SK-N-DZ (cell line): ENCODE results near the gene RBPJ.
A peak's percentile ranks its signal among the peaks of the same experiment; 100 is the strongest.
"Not testable (repeated sequence)": the region's sequence is repeated elsewhere in the genome, so short reads cannot be mapped to it uniquely, and the experiment has no call there.

Source experiments
- DNase-seq: peaks from one replicate; pipeline ENCODE4 v3.0.0-alpha.2; 2015; ENCODE audit warnings: low spot score

Gene RBPJ

GRCh38 chr4:26342328-26343037, 21.7 kb downstream of the RBPJ start:
- no peak for DNase-seq

- no peak for DNase-seq
Measured at GRCh38 chr4:26343038-26343398, 22.2 kb downstream of the RBPJ start.

- no peak for DNase-seq
Measured at GRCh38 chr4:26344901-26345564, 24.2 kb downstream of the RBPJ start.

GRCh38 chr4:26345565-26345938, 24.7 kb downstream of the RBPJ start:
- no peak for DNase-seq

- peak; percentile 82 for DNase-seq
Measured at GRCh38 chr4:26346203-26346620, 25.4 kb downstream of the RBPJ start.

GRCh38 chr4:26349496-26349895, 28.7 kb downstream of the RBPJ start:
- no peak for DNase-seq

- DNase-seq, result no peak
Measured at GRCh38 chr4:26351685-26352084, 30.9 kb downstream of the RBPJ start.

- no peak for DNase-seq
Measured at GRCh38 chr4:26354491-26354890, 33.7 kb downstream of the RBPJ start.

GRCh38 chr4:26355392-26356052, 34.7 kb downstream of the RBPJ start:
- no peak for DNase-seq

GRCh38 chr4:26356081-26356501, 35.3 kb downstream of the RBPJ start:
- no peak for DNase-seq

GRCh38 chr4:26359521-26359920, 38.7 kb downstream of the RBPJ start:
- not testable (repeated sequence) for DNase-seq

GRCh38 chr4:26360273-26360672, 39.5 kb downstream of the RBPJ start:
- DNase-seq, result no peak

GRCh38 chr4:26360864-26361263, 40.0 kb downstream of the RBPJ start:
- no peak for DNase-seq

- no peak for DNase-seq
Measured at GRCh38 chr4:26361297-26361696, 40.5 kb downstream of the RBPJ start.

- no peak for DNase-seq
Measured at GRCh38 chr4:26362745-26363439, 42.1 kb downstream of the RBPJ start.

GRCh38 chr4:26365537-26366150, 44.8 kb downstream of the RBPJ start:
- no peak for DNase-seq

- DNase-seq, result no peak
Measured at GRCh38 chr4:26367811-26368210, 47.0 kb downstream of the RBPJ start.

GRCh38 chr4:26368685-26369084, 47.9 kb downstream of the RBPJ start:
- no peak for DNase-seq

GRCh38 chr4:26369132-26369531, 48.3 kb downstream of the RBPJ start:
- DNase-seq, result no peak

- no peak for DNase-seq
Measured at GRCh38 chr4:26369581-26369980, 48.8 kb downstream of the RBPJ start.

GRCh38 chr4:26372076-26372475, 51.3 kb downstream of the RBPJ start:
- DNase-seq, result no peak
